HUES48 (cell line): ENCODE results near the gene DLAT.

Experiments
- H3K27ac ChIP-seq: one replicate; pipeline ENCODE4 v1.7.0; 2013; ENCODE audit warnings: low read depth, low read length, inconsistent platforms
- H3K27me3 ChIP-seq: 2 replicates; pipeline ENCODE4 v1.6.1; 2013; ENCODE audit warnings: mild to moderate bottlenecking, low read length; ENCODE audit not compliant: control insufficient read depth, insufficient read depth
- H3K36me3 ChIP-seq: 2 replicates; pipeline ENCODE4 v1.6.1; 2013; ENCODE audit warnings: low read length; ENCODE audit not compliant: control insufficient read depth, insufficient read depth
- H3K4me1 ChIP-seq: 2 replicates; pipeline ENCODE4 v1.6.1; 2013; ENCODE audit warnings: mild to moderate bottlenecking, low read length; ENCODE audit not compliant: control insufficient read depth, insufficient read depth
- H3K4me3 ChIP-seq: 2 replicates; pipeline ENCODE4 v1.5.1; 2013; ENCODE audit warnings: mild to moderate bottlenecking, low read depth, low read length
- H3K9ac ChIP-seq: 2 replicates; pipeline ENCODE4 v1.6.1; 2013; ENCODE audit warnings: mild to moderate bottlenecking, low read depth, low read length, moderate library complexity
- H3K9me3 ChIP-seq: 2 replicates; pipeline ENCODE4 v1.6.1; 2013; ENCODE audit warnings: low read length; ENCODE audit not compliant: control insufficient read depth, insufficient read depth

The DLAT gene

GRCh38 chr11:112049777-112050176 lies 24.6 kb downstream of the DLAT start:
- Histone ChIP-seq H3K36me3 (peaks cover 82% of the 10 kb centered on the region), H3K4me1 (no peaks in the 10 kb centered on the region), H3K27ac (no peak overlapping the region), H3K9ac (no peak overlapping the region), H3K4me3 (no peak overlapping the region), H3K27me3 (no peaks in the 10 kb centered on the region), H3K9me3 (no peaks in the 10 kb centered on the region)

- Histone ChIP-seq H3K4me1 (no peaks in the 10 kb centered on the region), H3K9me3 (no peaks in the 10 kb centered on the region), H3K4me3 (no peak overlapping the region), H3K27me3 (no peaks in the 10 kb centered on the region), H3K36me3 (peaks cover 78% of the 10 kb centered on the region), H3K9ac (no peak overlapping the region), H3K27ac (no peak overlapping the region)
These were observed 25.5 kb downstream of the DLAT start for GRCh38 chr11:112050721-112051120.

GRCh38 chr11:112051768-112052167 lies 26.6 kb downstream of the DLAT start:
- H3K4me1 ChIP-seq, result no peaks in the 10 kb centered on the region
- peaks cover 81% of the 10 kb centered on the region for H3K36me3 ChIP-seq
- no peak overlapping the region for H3K9ac ChIP-seq
- no peaks in the 10 kb centered on the region for H3K9me3 ChIP-seq
- no peak overlapping the region for H3K4me3 ChIP-seq
- H3K27me3 ChIP-seq, result no peaks in the 10 kb centered on the region
- no peak overlapping the region for H3K27ac ChIP-seq

- H3K36me3 ChIP-seq, result peaks cover 87% of the 10 kb centered on the region
- no peak overlapping the region for H3K27ac ChIP-seq
- H3K4me3 ChIP-seq, result no peak overlapping the region
- H3K9me3 ChIP-seq, result no peaks in the 10 kb centered on the region
- no peaks in the 10 kb centered on the region for H3K4me1 ChIP-seq
- no peak overlapping the region for H3K9ac ChIP-seq
- H3K27me3 ChIP-seq, result no peaks in the 10 kb centered on the region
These were observed 32.0 kb downstream of the DLAT start for GRCh38 chr11:112057170-112057569.

GRCh38 chr11:112058103-112058502 lies 32.9 kb downstream of the DLAT start:
- Histone ChIP-seq H3K9ac (no peak overlapping the region), H3K4me1 (no peaks in the 10 kb centered on the region), H3K36me3 (peaks cover 87% of the 10 kb centered on the region), H3K9me3 (no peaks in the 10 kb centered on the region), H3K4me3 (no peak overlapping the region), H3K27ac (no peak overlapping the region), H3K27me3 (no peaks in the 10 kb centered on the region)

GRCh38 chr11:112062923-112063322 lies 37.7 kb downstream of the DLAT start:
- Histone ChIP-seq H3K27ac (no peak overlapping the region), H3K9ac (no peak overlapping the region), H3K27me3 (no peaks in the 10 kb centered on the region), H3K4me3 (no peak overlapping the region), H3K36me3 (peaks cover 54% of the 10 kb centered on the region), H3K9me3 (no peaks in the 10 kb centered on the region), H3K4me1 (no peaks in the 10 kb centered on the region)

GRCh38 chr11:112073941-112074811 lies 49.0 kb downstream of the DLAT start, which contains the start of the genes NKAPD1 and PIH1D2:
NKAPD1 (plus strand) TSS chr11:112074299; CDS start chr11:112075575, 1,276 bp downstream.
PIH1D2 (minus strand) TSS chr11:112074017; CDS start chr11:112073174, 843 bp downstream.
- H3K9me3 ChIP-seq, result no peaks in the 10 kb centered on the region
- peak within 1 kb of the TSS; percentile 97 for H3K27ac ChIP-seq
- H3K27me3 ChIP-seq, result no peaks in the 10 kb centered on the region
- H3K4me1 ChIP-seq, result no peaks in the 10 kb centered on the region
- peak within 1 kb of the TSS; percentile 80 for H3K4me3 ChIP-seq
- H3K9ac ChIP-seq, result peak within 1 kb of the TSS; percentile 89
- H3K36me3 ChIP-seq, result peaks cover 33% of the 10 kb centered on the region

- Histone ChIP-seq H3K36me3 (peaks cover 68% of the 10 kb centered on the region), H3K9ac (no peak overlapping the region)
These were observed 57.5 kb downstream of the DLAT start for GRCh38 chr11:112082729-112083128.

GRCh38 chr11:112085822-112086421 lies 60.7 kb downstream of the DLAT start:
- H3K9ac ChIP-seq, result peak overlapping the region; percentile 83
- H3K4me1 ChIP-seq, result 0 out of 2 replicates have a peak, but pooled peaks cover 5% of the 10 kb centered on the region
- peak overlapping the region; percentile 99 for H3K4me3 ChIP-seq
- H3K27ac ChIP-seq, result peak overlapping the region; percentile 74
- H3K9me3 ChIP-seq, result no peaks in the 10 kb centered on the region
- peaks cover 70% of the 10 kb centered on the region for H3K36me3 ChIP-seq
- H3K27me3 ChIP-seq, result no peaks in the 10 kb centered on the region

More at GRCh38 chr11:112082729-112083128, 57.5 kb downstream of the DLAT start:
- H3K4me1 ChIP-seq, result 0 out of 2 replicates have a peak, but pooled peaks cover 3% of the 10 kb centered on the region
- no peaks in the 10 kb centered on the region for H3K9me3 ChIP-seq
- no peak overlapping the region for H3K4me3 ChIP-seq
- no peaks in the 10 kb centered on the region for H3K27me3 ChIP-seq
- H3K27ac ChIP-seq, result no peak overlapping the region

GRCh38 chr11:112086422-112087191 lies 61.4 kb downstream of the DLAT start, which contains the start of the genes SDHD and TIMM8B:
SDHD (plus strand) TSS chr11:112086873; CDS start chr11:112086908, 35 bp downstream.
TIMM8B (minus strand) TSS chr11:112086756; CDS start chr11:112086723, 33 bp downstream.
- Histone ChIP-seq H3K9me3 (no peaks in the 10 kb centered on the region), H3K27ac (peak within 1 kb of the TSS; percentile 81), H3K9ac (peak within 1 kb of the TSS; percentile 83), H3K36me3 (peaks cover 75% of the 10 kb centered on the region), H3K4me3 (peak within 1 kb of the TSS; percentile 99), H3K27me3 (no peaks in the 10 kb centered on the region), H3K4me1 (0 out of 2 replicates have a peak, but pooled peaks cover 5% of the 10 kb centered on the region)
